Duodenal mucosa (tissue), 2 donors: ENCODE data around the gene CUBN.

Source experiments
- H3K27ac ChIP-seq: one replicate; pipeline ENCODE4 v1.7.0; 2013; ENCODE audit warnings: low read depth, low read length
- H3K27me3 ChIP-seq, 2 donors: one replicate each; pipeline ENCODE4 v1.7.0; 2013; ENCODE audit warnings: low read length in 2 of 2, control low read depth in 1 of 2; ENCODE audit not compliant: insufficient read depth in 2 of 2, control insufficient read depth in 1 of 2
- H3K36me3 ChIP-seq, 2 donors: one replicate each; pipeline ENCODE4 v1.7.0; 2013; ENCODE audit warnings: low read length in 2 of 2, control low read depth in 1 of 2; ENCODE audit not compliant: insufficient read depth in 2 of 2, control insufficient read depth in 1 of 2
- H3K4me1 ChIP-seq, 2 donors: one replicate each; pipeline ENCODE4 v1.7.0; 2013; ENCODE audit warnings: low read length in 2 of 2, control low read depth in 1 of 2; ENCODE audit not compliant: insufficient read depth in 2 of 2, control insufficient read depth in 1 of 2
- H3K4me3 ChIP-seq, 2 donors: one replicate each; pipeline ENCODE4 v1.7.0; 2013; ENCODE audit warnings: low read length in 2 of 2, low read depth in 1 of 2
- H3K9ac ChIP-seq, 2 donors: one replicate each; pipeline ENCODE4 v1.7.0; 2013; ENCODE audit warnings: low read length in 2 of 2, low read depth in 1 of 2
- H3K9me3 ChIP-seq, 2 donors: one replicate each; pipeline ENCODE4 v1.7.0; 2013; ENCODE audit warnings: low read length in 2 of 2, control low read depth in 1 of 2; ENCODE audit not compliant: control insufficient read depth in 1 of 2

Gene CUBN

GRCh38 chr10:17129741-17130140 lies at the start of gene CUBN:
CUBN (minus strand) TSS chr10:17129811; CDS start chr10:17129765, 46 bp downstream.
- Histone ChIP-seq H3K4me3 (no peak within 1 kb of the TSS), H3K9me3 (no peaks in the 10 kb centered on the region), H3K9ac (no peak within 1 kb of the TSS), H3K36me3 (no peaks in the 10 kb centered on the region), H3K27ac (no peak within 1 kb of the TSS), H3K4me1 (no peaks in the 10 kb centered on the region), H3K27me3 (no peaks in the 10 kb centered on the region)

- no peaks in the 10 kb centered on the region for H3K9me3 ChIP-seq
- H3K27ac ChIP-seq = no peak overlapping the region
- no peak overlapping the region for H3K9ac ChIP-seq
- no peaks in the 10 kb centered on the region for H3K36me3 ChIP-seq
- no peaks in the 10 kb centered on the region for H3K27me3 ChIP-seq
- H3K4me1 ChIP-seq = no peaks in the 10 kb centered on the region
- no peak overlapping the region for H3K4me3 ChIP-seq
Measured at GRCh38 chr10:17179002-17179401, 49.4 kb upstream of the CUBN start.

GRCh38 chr10:17178006-17178405 lies 48.4 kb upstream of the CUBN start:
- no peak overlapping the region for H3K9ac ChIP-seq
- no peaks in the 10 kb centered on the region for H3K4me1 ChIP-seq

DNA sequence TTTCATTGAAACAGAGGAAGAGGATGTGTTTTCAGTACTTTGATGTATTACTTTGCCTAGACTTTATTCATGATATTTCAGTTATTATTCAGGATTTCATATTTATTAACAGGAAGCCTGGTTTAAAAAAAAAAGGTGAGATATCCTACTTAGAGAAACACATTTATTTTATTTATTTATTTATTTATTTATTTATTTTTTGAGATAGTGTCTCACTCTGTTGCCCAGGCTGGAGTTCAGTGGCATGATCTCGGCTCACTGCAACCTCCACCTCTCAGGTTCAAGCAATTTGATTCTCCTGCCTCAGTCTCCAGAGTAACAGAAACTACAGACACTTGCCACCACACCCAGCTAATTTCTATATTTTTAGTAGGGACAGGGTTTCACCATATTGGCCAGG lies 47.4 kb upstream of the CUBN start:
- Histone ChIP-seq H3K36me3 (no peaks in the 10 kb centered on the region), H3K9ac (no peak overlapping the region), H3K4me1 (no peaks in the 10 kb centered on the region), H3K27me3 (no peaks in the 10 kb centered on the region), H3K9me3 (no peaks in the 10 kb centered on the region), H3K27ac (no peak overlapping the region), H3K4me3 (no peak overlapping the region)

More at GRCh38 chr10:17178006-17178405, 48.4 kb upstream of the CUBN start:
- no peaks in the 10 kb centered on the region for H3K27me3 ChIP-seq
- no peaks in the 10 kb centered on the region for H3K9me3 ChIP-seq
- H3K36me3 ChIP-seq = no peaks in the 10 kb centered on the region
- no peak overlapping the region for H3K27ac ChIP-seq
- no peak overlapping the region for H3K4me3 ChIP-seq

DNA sequence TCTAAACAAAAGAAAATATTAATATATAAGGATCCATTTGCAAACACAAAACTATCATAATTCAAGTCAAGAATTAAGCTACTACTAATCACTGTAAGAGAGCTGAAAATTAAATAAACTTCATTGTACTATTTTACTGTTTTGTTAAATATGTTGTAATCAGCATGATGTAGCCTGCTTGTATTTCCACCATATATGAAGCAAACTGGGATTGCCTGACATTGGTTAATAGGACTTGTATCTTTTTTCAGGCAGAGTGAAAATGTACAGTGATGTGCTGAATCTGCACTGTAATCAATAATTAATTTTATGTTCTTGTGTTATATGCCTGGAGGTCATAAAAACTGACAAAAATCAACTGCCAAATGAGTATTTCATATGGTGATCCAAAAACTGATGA lies 46.5 kb upstream of the CUBN start:
- Histone ChIP-seq H3K9me3 (no peaks in the 10 kb centered on the region), H3K27me3 (no peaks in the 10 kb centered on the region), H3K4me1 (no peaks in the 10 kb centered on the region), H3K36me3 (no peaks in the 10 kb centered on the region), H3K27ac (no peak overlapping the region), H3K9ac (no peak overlapping the region), H3K4me3 (no peak overlapping the region)

DNA sequence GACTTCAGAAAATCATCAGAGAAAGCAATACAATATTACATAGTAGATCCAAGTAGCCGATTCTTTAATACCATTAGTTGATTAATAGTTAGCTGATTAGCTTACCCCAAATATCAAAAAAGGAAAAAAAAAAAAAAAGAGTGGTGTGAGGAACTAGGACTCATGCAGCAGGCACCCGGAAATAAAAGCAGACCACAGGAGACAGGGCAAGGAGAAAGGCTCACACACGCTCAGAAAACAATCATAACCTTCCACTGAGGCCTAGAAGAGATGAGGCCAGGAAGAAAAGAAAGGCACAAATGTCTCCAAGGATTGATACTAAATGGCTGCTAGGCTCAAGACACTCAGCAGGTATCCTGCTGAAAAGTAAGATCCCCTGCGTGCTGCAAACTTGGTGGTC lies 45.9 kb upstream of the CUBN start:
- Histone ChIP-seq H3K36me3 (no peaks in the 10 kb centered on the region), H3K27me3 (no peaks in the 10 kb centered on the region), H3K27ac (no peak overlapping the region), H3K4me1 (no peaks in the 10 kb centered on the region), H3K4me3 (no peak overlapping the region), H3K9ac (no peak overlapping the region), H3K9me3 (no peaks in the 10 kb centered on the region)

DNA sequence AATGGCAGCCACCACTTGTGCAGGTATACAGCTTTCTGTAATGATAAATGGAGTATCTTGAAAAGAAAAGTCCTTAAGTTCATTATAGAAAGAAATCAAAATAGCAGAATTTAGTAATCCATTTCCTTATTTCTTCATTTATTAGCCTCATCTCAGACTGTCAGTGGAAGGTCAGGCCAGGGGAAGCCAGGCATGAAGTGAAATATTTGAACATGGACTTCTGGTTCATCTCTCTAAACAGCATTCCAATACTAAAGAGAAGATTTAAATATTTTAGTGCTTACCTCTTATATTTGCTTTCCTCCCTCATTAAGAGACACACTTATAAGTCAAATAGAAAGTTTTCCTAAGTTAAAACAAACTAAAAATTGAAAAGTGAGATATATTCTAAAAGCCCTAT lies 45.0 kb upstream of the CUBN start:
- Histone ChIP-seq H3K4me3 (no peak overlapping the region), H3K27ac (no peak overlapping the region), H3K4me1 (no peaks in the 10 kb centered on the region), H3K36me3 (no peaks in the 10 kb centered on the region), H3K9ac (no peak overlapping the region), H3K27me3 (no peaks in the 10 kb centered on the region), H3K9me3 (no peaks in the 10 kb centered on the region)

DNA sequence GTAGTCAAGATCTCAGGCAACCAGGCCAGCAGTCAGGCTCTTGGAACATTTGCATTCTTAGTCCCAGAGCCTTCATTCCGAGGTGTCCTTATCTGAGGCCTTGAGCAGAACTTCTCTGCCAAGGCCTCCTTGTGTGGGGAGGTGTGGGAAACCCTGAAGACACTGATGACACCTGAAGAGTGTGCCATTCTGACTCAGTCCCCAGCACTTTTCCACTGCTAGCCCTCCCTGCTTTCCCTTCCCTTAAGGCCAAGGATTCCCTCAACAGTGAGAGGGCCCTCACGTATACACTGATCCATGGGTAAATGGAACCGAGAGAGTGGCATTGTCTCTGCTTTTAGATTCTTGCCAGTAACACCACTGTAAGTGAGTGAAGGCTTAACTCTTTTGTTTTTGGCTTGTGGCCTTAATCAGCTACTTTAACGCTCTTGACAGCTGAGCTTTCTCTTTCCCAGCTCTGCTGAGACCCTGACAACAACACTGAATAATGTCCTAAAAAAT lies 41.6 kb upstream of the CUBN start:
- no peaks in the 10 kb centered on the region for H3K9me3 ChIP-seq
- H3K4me3 ChIP-seq = no peak overlapping the region
- no peaks in the 10 kb centered on the region for H3K36me3 ChIP-seq
- H3K4me1 ChIP-seq = no peaks in the 10 kb centered on the region
- H3K27me3 ChIP-seq = no peaks in the 10 kb centered on the region
- no peak overlapping the region for H3K9ac ChIP-seq
- no peak overlapping the region for H3K27ac ChIP-seq

DNA sequence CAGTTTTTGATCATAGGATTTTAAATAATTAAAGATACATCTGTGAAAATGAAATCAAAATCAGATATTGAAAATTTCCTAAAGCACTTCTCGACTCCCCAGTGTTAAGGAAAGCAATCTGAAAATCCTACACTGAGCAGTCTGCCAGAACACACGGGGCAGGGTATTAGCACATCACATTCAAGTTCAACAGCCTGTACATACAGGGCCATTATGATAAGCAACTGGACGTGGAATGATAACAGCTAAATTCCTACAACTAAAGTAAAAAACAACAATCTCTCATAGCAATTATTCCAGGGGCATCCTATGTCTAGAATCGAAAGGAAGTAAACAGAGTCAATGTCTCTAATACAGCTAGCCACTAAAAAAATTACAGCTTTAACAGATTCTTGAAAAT lies 40.2 kb upstream of the CUBN start:
- Histone ChIP-seq H3K36me3 (no peaks in the 10 kb centered on the region), H3K27me3 (no peaks in the 10 kb centered on the region), H3K4me3 (no peak overlapping the region), H3K9me3 (no peaks in the 10 kb centered on the region), H3K27ac (no peak overlapping the region), H3K9ac (no peak overlapping the region), H3K4me1 (no peaks in the 10 kb centered on the region)

- no peaks in the 10 kb centered on the region for H3K4me1 ChIP-seq
- no peak overlapping the region for H3K9ac ChIP-seq
- no peak overlapping the region for H3K4me3 ChIP-seq
- H3K9me3 ChIP-seq = no peaks in the 10 kb centered on the region
- H3K27ac ChIP-seq = no peak overlapping the region
- H3K36me3 ChIP-seq = no peaks in the 10 kb centered on the region
- H3K27me3 ChIP-seq = no peaks in the 10 kb centered on the region
Measured at GRCh38 chr10:17166699-17167098, 37.1 kb upstream of the CUBN start.

DNA sequence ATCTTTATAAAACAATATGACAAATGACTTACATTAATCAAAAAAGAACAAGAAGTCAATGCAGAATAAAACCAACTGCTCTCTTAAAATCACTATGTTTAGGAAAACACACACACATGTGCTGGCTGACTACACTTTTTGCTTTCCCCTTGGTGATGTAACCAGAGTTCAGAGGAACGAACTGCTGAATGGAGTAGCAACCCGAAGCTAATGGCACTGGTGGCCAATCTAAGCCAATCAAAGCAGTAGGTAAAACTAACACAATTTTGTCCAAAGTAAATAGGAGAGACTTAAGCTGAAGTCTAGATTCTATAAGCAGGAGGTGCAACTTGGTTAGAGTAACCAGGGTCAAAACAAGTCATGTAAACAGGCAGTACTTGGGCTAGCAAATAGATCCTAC lies 33.2 kb upstream of the CUBN start:
- no peak overlapping the region for H3K9ac ChIP-seq
- H3K27me3 ChIP-seq = no peaks in the 10 kb centered on the region
- H3K4me1 ChIP-seq = no peaks in the 10 kb centered on the region
- H3K36me3 ChIP-seq = no peaks in the 10 kb centered on the region
- no peak overlapping the region for H3K27ac ChIP-seq
- no peak overlapping the region for H3K4me3 ChIP-seq
- H3K9me3 ChIP-seq = no peaks in the 10 kb centered on the region
